Muscle layer of duodenum (tissue), 2 donors: ENCODE results near the gene SLC25A3.
"Not testable (repeated sequence)": the region's sequence is repeated elsewhere in the genome, so short reads cannot be mapped to it uniquely, and the experiment has no call there.

Experiments used
- H3K27ac ChIP-seq: one replicate; pipeline ENCODE4 v1.7.0; 2013; ENCODE audit warnings: mild to moderate bottlenecking, low read length
- H3K27me3 ChIP-seq: one replicate; pipeline ENCODE4 v1.7.0; 2013; ENCODE audit warnings: low read depth, mild to moderate bottlenecking, control low read depth, low read length
- H3K36me3 ChIP-seq, 2 donors: one replicate each; pipeline ENCODE4 v1.7.0; 2013; ENCODE audit warnings: low read length in 2 of 2, control low read depth in 1 of 2, mild to moderate bottlenecking in 1 of 2; ENCODE audit not compliant: insufficient read depth in 2 of 2, control insufficient read depth in 1 of 2
- H3K4me1 ChIP-seq, 2 donors: one replicate each; pipeline ENCODE4 v1.7.0; 2013; ENCODE audit warnings: low read length in 2 of 2, mild to moderate bottlenecking in 2 of 2, control low read depth in 1 of 2, moderate library complexity in 1 of 2; ENCODE audit not compliant: insufficient read depth in 2 of 2, control insufficient read depth in 1 of 2
- H3K4me3 ChIP-seq, 2 donors: one replicate each; pipeline ENCODE4 v1.7.0; 2013; ENCODE audit warnings: low read length in 2 of 2, low read depth in 1 of 2, mild to moderate bottlenecking in 1 of 2
- H3K9me3 ChIP-seq, 2 donors: one replicate each; pipeline ENCODE4 v1.7.0; 2013; ENCODE audit warnings: low read length in 2 of 2, control low read depth in 1 of 2, mild to moderate bottlenecking in 1 of 2; ENCODE audit not compliant: control insufficient read depth in 1 of 2
- donor health status: healthy.

The SLC25A3 gene

DNA sequence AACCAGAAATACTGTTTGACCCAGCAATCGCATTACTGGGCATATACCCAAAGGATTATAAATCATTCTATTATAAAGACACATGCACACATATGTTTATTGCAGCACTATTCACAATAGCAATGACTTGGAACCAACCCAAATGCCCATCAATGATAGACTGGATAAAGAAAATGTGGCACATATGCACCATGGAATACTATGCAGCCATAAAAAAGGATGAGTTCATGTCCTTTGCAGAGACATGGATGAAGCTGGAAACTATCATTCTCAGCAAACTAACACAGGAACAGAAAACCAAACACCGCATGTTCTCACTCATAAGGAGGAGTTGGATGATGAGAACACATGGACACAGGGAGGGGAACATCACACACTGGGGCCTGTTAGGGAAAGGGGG lies 16.7 kb upstream of the SLC25A3 start:
- H3K4me3 ChIP-seq, H3K4me1 ChIP-seq, H3K27ac ChIP-seq, H3K27me3 ChIP-seq, H3K36me3 ChIP-seq, H3K9me3 ChIP-seq: not testable (repeated sequence)

DNA sequence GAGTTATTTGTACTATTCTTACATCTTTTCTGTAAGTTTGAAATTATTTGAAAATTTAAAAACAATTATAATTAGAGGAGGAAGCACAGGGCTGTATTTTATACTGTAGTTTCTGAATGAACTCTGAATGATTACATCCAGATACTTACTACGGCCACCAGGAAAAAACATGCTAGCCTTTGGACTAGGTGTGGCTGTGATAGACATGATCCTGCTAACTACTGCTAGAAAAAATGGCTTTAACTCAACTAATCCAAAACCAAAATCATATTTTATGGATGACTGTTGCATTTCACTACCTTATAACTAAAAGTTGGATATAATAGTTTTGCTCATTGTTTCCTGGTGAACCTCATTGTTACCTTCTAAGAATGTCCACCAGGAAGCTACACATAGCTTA lies 15.1 kb upstream of the SLC25A3 start:
- H3K36me3 ChIP-seq: no peaks in the 10 kb centered on the region
- H3K27me3 ChIP-seq: no peaks in the 10 kb centered on the region
- H3K27ac ChIP-seq: peak overlapping the region; percentile 37
- no peak overlapping the region for H3K4me3 ChIP-seq
- no peaks in the 10 kb centered on the region for H3K4me1 ChIP-seq
- H3K9me3 ChIP-seq: no peaks in the 10 kb centered on the region

DNA sequence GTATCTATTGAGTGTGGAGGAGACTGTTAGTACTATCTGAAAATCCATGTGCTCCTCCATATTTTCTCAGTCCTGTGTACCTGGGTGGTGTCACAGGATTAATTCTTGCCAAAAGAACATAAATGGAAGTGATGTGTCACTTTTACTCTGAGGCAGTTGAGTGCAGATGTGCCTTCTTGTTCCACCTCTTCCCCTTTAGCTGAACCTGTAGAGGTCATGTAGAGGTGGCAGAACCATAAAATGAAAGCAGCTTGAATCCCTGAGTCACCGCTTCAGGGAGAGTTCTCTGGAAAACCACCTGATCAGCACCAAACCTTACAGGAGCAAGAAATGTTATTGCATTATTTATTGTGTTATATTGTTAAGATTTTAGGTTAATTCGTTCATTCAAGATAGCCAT lies 14.7 kb upstream of the SLC25A3 start:
- Histone ChIP-seq H3K36me3 (no peaks in the 10 kb centered on the region), H3K27ac (peak overlapping the region; percentile 37), H3K4me1 (no peaks in the 10 kb centered on the region), H3K9me3 (no peaks in the 10 kb centered on the region), H3K4me3 (no peak overlapping the region), H3K27me3 (no peaks in the 10 kb centered on the region)

DNA sequence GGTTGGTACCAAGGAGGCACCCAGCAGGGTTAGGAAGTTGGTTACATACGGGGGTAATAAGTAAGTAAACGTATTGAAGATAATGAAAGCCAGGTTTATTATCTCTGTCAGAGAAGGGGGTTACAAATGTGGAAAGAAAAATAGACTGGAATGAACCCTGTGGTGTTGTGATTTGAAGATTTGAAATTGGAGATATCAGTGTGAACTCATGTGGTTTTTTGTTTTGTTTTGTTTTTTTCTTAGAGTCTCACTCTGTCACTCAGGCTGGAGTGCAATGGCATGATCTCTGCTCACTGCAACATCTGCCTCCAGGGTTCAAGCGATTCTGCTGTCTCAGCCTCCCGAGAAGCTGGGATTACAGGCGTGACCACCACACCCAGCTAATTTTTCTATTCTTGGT lies 14.1 kb upstream of the SLC25A3 start:
- Histone ChIP-seq H3K9me3 (no peaks in the 10 kb centered on the region), H3K27ac (no peak overlapping the region), H3K4me3 (no peak overlapping the region), H3K4me1 (no peaks in the 10 kb centered on the region), H3K36me3 (no peaks in the 10 kb centered on the region), H3K27me3 (no peaks in the 10 kb centered on the region)

DNA sequence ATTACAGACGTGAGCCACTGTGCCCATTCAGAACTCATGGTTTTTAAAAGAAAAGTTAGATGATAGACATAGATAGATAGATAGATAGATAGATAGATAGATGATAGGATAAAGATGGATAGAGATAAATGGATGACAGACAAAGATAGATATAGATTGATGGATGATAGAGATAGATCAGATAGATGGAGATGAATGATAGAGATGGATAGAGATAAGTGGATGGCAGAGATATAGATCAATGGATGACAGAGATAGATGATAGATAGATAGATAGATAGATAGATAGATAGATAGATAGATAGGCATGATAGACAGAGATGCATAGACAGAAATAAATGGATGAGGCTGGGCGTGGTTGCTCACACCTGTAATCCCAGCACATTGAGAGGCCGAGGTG lies 13.7 kb upstream of the SLC25A3 start:
- Histone ChIP-seq H3K9me3 (no peaks in the 10 kb centered on the region), H3K4me3 (no peak overlapping the region), H3K27me3 (no peaks in the 10 kb centered on the region), H3K27ac (no peak overlapping the region), H3K4me1 (no peaks in the 10 kb centered on the region), H3K36me3 (no peaks in the 10 kb centered on the region)

DNA sequence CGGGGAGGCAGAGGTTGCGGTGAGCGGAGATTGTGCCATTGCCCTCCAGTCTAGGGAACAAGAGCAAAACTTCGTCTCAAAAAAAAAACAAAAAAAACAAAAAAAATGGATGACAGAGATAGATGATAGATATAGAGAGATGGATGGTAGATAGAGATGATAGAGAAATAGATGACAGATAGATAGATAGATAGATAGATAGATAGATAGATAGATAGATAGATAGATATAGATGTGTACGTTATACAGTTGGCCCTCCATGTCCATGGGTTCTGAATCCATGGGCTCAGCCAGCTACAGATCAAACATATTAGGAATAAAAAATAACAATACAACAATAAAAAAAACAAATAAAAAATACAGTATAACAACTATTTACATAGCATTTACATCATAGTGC lies 12.8 kb upstream of the SLC25A3 start:
- H3K36me3 ChIP-seq: no peaks in the 10 kb centered on the region
- H3K27me3 ChIP-seq: no peaks in the 10 kb centered on the region
- H3K4me1 ChIP-seq: no peaks in the 10 kb centered on the region
- H3K4me3 ChIP-seq: no peak overlapping the region
- H3K9me3 ChIP-seq: no peaks in the 10 kb centered on the region
- H3K27ac ChIP-seq: no peak overlapping the region

DNA sequence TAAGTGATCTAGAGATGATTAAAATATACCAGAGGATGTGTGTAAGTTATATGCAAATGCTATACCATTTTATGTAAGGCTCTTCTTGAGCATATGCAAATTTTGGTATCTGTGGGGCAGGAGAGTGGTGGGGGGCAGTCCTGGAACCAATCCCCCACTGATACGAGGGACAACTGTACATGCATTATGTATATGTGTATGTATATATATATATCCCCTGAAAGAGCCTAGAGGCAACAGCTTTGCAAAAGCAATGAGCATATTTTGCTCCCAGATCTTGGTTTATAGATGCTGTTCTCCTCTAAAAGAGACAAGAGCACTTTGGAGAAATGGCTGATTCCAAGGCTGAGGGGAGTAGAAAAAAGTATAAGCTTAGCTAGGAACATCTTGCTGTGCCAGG lies 12.4 kb upstream of the SLC25A3 start:
- Histone ChIP-seq H3K36me3 (no peaks in the 10 kb centered on the region), H3K27ac (no peak overlapping the region), H3K9me3 (no peaks in the 10 kb centered on the region)

DNA sequence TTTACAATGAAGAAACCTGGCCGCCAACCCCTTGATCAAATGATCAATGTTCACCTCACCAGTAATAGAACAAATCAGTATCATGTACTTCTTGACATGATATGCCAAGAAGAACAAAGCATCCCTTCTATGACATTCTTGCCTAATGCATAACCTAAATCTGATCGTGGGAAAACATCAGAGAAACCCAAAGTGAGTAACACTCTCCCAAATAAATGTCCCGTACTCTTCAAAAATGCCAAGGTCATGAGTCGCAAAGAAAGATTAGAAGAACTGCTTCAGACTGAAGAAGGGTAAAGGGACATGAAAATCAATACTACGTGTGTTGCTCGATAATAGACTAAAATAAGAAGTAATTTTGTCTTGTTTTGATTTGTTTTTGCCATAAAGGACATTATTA lies 11.4 kb upstream of the SLC25A3 start:
- H3K27ac ChIP-seq: no peak overlapping the region
- no peak overlapping the region for H3K4me3 ChIP-seq
- no peaks in the 10 kb centered on the region for H3K9me3 ChIP-seq
- H3K36me3 ChIP-seq: no peaks in the 10 kb centered on the region
- no peaks in the 10 kb centered on the region for H3K4me1 ChIP-seq
- no peaks in the 10 kb centered on the region for H3K27me3 ChIP-seq

More for the DNA sequence above, 12.4 kb upstream of the SLC25A3 start:
- no peaks in the 10 kb centered on the region for H3K4me1 ChIP-seq
- no peaks in the 10 kb centered on the region for H3K27me3 ChIP-seq
- no peak overlapping the region for H3K4me3 ChIP-seq

DNA sequence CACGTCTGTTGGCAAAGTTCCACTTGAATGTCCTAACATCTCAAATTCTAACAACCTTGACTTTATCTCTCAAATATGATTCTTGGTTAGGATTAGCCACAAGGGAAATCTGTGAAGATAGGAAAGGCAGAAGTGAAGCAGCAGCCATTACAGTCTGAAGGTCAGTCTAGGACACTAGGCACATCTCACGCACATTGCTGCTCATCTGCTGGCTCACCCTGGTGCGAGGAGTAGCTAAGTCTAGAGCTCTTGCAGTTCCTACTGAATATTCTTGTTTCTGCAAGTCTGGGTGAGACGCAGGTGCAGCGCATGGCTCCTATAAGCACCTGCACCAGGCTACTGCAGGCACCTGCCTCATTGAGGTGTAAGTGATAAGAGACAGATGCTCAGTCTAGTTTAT lies 6.4 kb upstream of the SLC25A3 start:
- H3K4me1 ChIP-seq: no peaks in the 10 kb centered on the region
- H3K9me3 ChIP-seq: no peaks in the 10 kb centered on the region
- H3K27me3 ChIP-seq: no peaks in the 10 kb centered on the region
- H3K4me3 ChIP-seq: no peak overlapping the region
- H3K36me3 ChIP-seq: no peaks in the 10 kb centered on the region
- H3K27ac ChIP-seq: no peak overlapping the region

DNA sequence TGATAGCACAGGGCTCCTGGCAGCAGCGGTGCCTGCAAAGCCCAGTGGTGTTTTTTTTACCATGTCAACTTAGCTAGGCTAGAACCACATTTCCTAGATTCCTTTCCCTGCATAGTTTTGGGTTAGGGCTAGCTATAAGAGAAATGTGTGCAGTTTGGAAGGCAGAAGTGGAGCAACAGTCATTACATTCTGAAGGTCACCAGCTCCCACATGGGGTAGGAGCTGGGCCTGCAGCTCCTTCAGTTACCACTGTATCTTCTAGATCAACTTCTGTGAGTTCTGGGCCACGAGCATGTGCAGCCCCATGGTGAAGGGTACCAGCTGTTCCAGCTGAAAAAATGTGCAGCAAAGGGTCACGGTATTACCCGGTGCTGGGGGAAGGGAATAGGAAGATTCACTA lies 2.3 kb upstream of the SLC25A3 start:
- H3K36me3 ChIP-seq: peaks cover 7 to 8% of the 10 kb centered on the region in 2 donors
- H3K4me3 ChIP-seq: no peak overlapping the region
- H3K27me3 ChIP-seq: no peaks in the 10 kb centered on the region
- no peak overlapping the region for H3K27ac ChIP-seq
- H3K9me3 ChIP-seq: no peaks in the 10 kb centered on the region
- H3K4me1 ChIP-seq: peaks cover 0 to 9% of the 10 kb centered on the region in 2 donors

DNA sequence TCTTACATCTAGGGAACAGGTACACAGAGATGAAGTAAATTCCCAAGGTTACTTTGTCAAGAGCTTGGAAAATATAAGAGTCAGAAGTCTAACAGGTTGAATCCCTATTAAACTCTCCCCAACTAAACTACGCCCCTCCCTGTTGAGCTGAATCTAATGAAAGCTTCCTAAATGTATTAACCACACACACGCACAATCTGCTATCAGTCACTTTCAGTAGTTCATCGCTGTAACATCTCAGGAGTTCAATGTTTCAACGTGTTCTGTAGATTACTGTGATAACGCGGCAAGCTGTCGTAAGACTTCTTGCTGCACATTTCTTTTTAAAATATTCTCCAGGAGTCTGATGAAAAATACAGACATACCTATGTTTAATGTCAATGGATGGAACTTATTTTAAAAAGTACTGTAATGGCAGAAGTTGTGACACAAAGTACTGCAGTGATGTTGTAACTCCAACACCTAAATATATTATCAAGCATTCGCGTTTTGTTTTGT lies 612 bp upstream of the SLC25A3 start:
- Histone ChIP-seq H3K36me3 (peaks cover 15 to 16% of the 10 kb centered on the region in 2 donors), H3K27me3 (no peaks in the 10 kb centered on the region), H3K4me1 (peaks cover 3 to 22% of the 10 kb centered on the region in 2 donors), H3K27ac (peak overlapping the region; percentile 95), H3K9me3 (no peaks in the 10 kb centered on the region), H3K4me3 (peak overlapping the region; percentile 97 to 99)

DNA sequence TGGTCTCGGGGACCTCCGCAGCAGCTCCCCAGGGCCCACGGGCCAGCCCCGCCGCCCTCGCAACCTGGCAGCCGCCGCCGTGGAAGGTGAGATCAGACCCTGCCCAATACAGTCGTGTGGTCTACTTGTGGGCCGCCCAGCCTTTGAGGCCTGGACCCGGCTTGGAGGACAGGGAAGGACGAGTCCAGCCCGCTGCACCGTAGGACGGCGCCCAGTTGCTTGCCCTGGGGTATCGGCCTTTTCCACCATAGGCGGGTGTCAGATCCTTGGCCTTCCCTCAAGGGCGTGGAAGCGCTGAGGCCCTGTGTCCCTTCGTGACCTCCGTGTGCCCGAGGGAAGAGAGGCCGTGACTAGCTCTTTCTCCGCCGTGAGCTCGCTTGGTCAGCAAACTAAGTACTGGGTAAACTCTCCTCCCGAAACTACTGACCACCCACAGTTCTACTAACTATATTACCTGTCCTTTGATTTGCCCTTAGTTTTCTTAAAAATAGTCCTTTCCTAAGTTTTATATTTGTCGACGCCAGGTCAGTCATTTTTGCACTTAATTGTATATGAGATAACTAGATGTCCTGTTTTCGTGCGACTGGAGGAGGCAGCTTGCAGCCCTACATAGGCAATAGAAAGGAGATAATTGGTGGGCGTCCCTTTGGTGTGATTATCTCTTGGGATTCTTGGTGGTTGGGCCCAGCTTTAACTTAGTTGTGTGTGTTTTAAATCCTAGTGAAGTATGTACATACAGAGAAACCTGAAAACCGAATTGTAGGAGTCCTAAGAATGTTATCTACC lies 757 bp downstream of the SLC25A3 start:
- Histone ChIP-seq H3K9me3 (no peaks in the 10 kb centered on the region), H3K36me3 (peaks cover 24 to 27% of the 10 kb centered on the region in 2 donors)

More for the DNA sequence above, 757 bp downstream of the SLC25A3 start:
- no peaks in the 10 kb centered on the region for H3K27me3 ChIP-seq
- peak overlapping the region; percentile 97 for H3K27ac ChIP-seq
- H3K4me1 ChIP-seq: peaks cover 3 to 22% of the 10 kb centered on the region in 2 donors
- H3K4me3 ChIP-seq: peak overlapping the region; percentile 97 to 99
